OCI-LY1 (cell line): ENCODE data around the gene SLC22A23.

Experiments used
- H2AFZ ChIP-seq: fragments of 200-600 bp; sonication (generic), shearing (Covaris generic); 2 replicates; pipeline ENCODE4 v1.6.0; 2014; ENCODE audit warnings: antibody characterized with exemption, mild to moderate bottlenecking, low read length
- H3F3A ChIP-seq: fragments of 200-600 bp; sonication (generic), shearing (Covaris generic); 2 replicates; pipeline ENCODE4 v1.6.0; 2014; ENCODE audit warnings: mild to moderate bottlenecking, antibody characterized with exemption, low read length, moderate library complexity; ENCODE audit not compliant: insufficient read depth
- H3K27ac ChIP-seq: fragments of 200-600 bp; sonication (generic); 2 replicates; pipeline ENCODE4 v1.5.1; 2014; ENCODE audit warnings: low read length, mixed run types, mild to moderate bottlenecking, low read depth; ENCODE audit not compliant: poor library complexity, severe bottlenecking
- H3K27me3 ChIP-seq: fragments of 200-600 bp; sonication (generic); 2 replicates; pipeline ENCODE4 v1.6.0; 2014; ENCODE audit warnings: antibody characterized with exemption, mild to moderate bottlenecking, low read length, moderate library complexity; ENCODE audit not compliant: insufficient read depth
- H3K36me3 ChIP-seq: fragments of 200-600 bp; sonication (generic); 2 replicates; pipeline ENCODE4 v1.6.1; 2014; ENCODE audit warnings: mild to moderate bottlenecking, antibody characterized with exemption, low read length, moderate library complexity, mixed read lengths; ENCODE audit not compliant: insufficient read depth
- H3K4me1 ChIP-seq: fragments of 200-600 bp; sonication (generic); 2 replicates; pipeline ENCODE4 v1.5.1; 2014; ENCODE audit warnings: mild to moderate bottlenecking, low read length, moderate library complexity; ENCODE audit not compliant: insufficient read depth, severe bottlenecking
- H3K4me2 ChIP-seq: fragments of 200-600 bp; sonication (generic), shearing (Covaris generic); 2 replicates; pipeline ENCODE4 v1.6.1; 2014; ENCODE audit warnings: low read length
- H3K4me3 ChIP-seq: fragments of 200-600 bp; sonication (generic); 2 replicates; pipeline ENCODE4 v1.5.1; 2014; ENCODE audit warnings: low read length, low read depth, mild to moderate bottlenecking, mixed read lengths; ENCODE audit not compliant: poor library complexity, severe bottlenecking
- H3K79me2 ChIP-seq: fragments of 200-600 bp; shearing (Covaris generic); 2 replicates; pipeline ENCODE4 v1.6.1; 2016; ENCODE audit warnings: mixed run types, low read length, mixed read lengths; ENCODE audit not compliant: insufficient read depth
- H3K9ac ChIP-seq: fragments of 200-600 bp; sonication (generic), shearing (Covaris generic); 2 replicates; pipeline ENCODE4 v1.6.1; 2014; ENCODE audit warnings: mild to moderate bottlenecking, low read length, mixed read lengths
- H3K9me2 ChIP-seq: fragments of 200-600 bp; sonication (generic), shearing (Covaris generic); 2 replicates; pipeline ENCODE4 v1.6.1; 2014; ENCODE audit warnings: low read depth, mild to moderate bottlenecking, low read length, mixed read lengths
- H3K9me3 ChIP-seq: fragments of 200-600 bp; shearing (Covaris generic); 2 replicates; pipeline ENCODE4 v1.6.1; 2014; ENCODE audit warnings: low read length, mixed read lengths
- H4K20me1 ChIP-seq: fragments of 200-600 bp; sonication (generic), shearing (Covaris generic); 2 replicates; pipeline ENCODE4 v1.6.0; 2016; ENCODE audit warnings: mild to moderate bottlenecking, low read length; ENCODE audit not compliant: insufficient read depth
- CTCF ChIP-seq: fragments of 200-600 bp; sonication (generic), shearing (Covaris generic); IDR thresholded peaks from 2 replicates; pipeline ENCODE4 v1.5.1; 2017; ENCODE audit warnings: mild to moderate bottlenecking, antibody characterized with exemption, low read length, moderate library complexity, mixed read lengths
- EZH2 ChIP-seq: fragments of 200-600 bp; sonication (generic), shearing (Covaris generic); IDR thresholded peaks from 2 replicates; pipeline ENCODE4 v1.8.0; 2017; ENCODE audit warnings: borderline replicate concordance, mixed run types, mild to moderate bottlenecking, antibody characterized with exemption, low read length, moderate library complexity, mixed read lengths

Gene SLC22A23

DNA sequence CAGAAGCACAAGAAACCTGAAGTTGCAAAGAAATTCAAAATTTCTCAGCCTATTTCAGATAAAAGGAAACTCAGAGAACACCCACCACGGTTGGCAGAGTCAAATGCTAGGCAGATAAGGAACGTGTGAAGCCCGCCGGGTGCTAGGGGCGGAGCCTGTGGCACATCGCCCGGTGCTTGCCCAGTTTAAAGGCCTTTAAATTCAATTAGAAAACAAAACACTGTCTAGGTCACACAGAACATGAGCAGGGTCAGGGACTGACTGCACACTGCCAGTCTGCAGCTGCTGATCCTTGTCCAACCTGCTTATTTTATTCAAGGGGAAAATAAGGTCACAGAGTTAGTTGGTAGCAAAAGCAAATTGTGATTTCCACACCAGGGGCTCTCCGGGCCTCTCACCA is 122.3 kb downstream of the SLC22A23 start:
- H3K4me1 ChIP-seq = peaks cover 6% of the 10 kb centered on the region
- H2AFZ ChIP-seq = no peak overlapping the region
- no peaks in the 10 kb centered on the region for H4K20me1 ChIP-seq
- H3K79me2 ChIP-seq = no peaks in the 10 kb centered on the region
- H3F3A ChIP-seq = no peaks in the 10 kb centered on the region
- H3K27me3 ChIP-seq = peaks cover 6% of the 10 kb centered on the region
- no peak overlapping the region for H3K9ac ChIP-seq
- H3K9me2 ChIP-seq = no peaks in the 10 kb centered on the region
- no peaks in the 10 kb centered on the region for H3K9me3 ChIP-seq
- H3K4me2 ChIP-seq = no peak overlapping the region
- no peaks in the 10 kb centered on the region for H3K36me3 ChIP-seq
- no peak overlapping the region for H3K27ac ChIP-seq
- TF ChIP-seq EZH2 (no peak), CTCF (no peak)
- H3K4me3 ChIP-seq = no peak overlapping the region

- Histone ChIP-seq H4K20me1 (no peaks in the 10 kb centered on the region), H3K27me3 (peaks cover 6% of the 10 kb centered on the region), H3K79me2 (no peaks in the 10 kb centered on the region), H3K4me2 (no peak overlapping the region), H3K27ac (no peak overlapping the region), H2AFZ (no peak overlapping the region), H3K4me3 (no peak overlapping the region), H3K36me3 (no peaks in the 10 kb centered on the region), H3K9me2 (no peaks in the 10 kb centered on the region), H3K4me1 (peaks cover 6% of the 10 kb centered on the region), H3K9me3 (no peaks in the 10 kb centered on the region), H3F3A (no peaks in the 10 kb centered on the region), H3K9ac (no peak overlapping the region)
- TF ChIP-seq EZH2 (no peak), CTCF (no peak)
These were observed 123.6 kb downstream of the SLC22A23 start for GRCh38 chr6:3333263-3333662.

- TF ChIP-seq EZH2 (no peak), CTCF (no peak)
- no peak overlapping the region for H3K4me3 ChIP-seq
- no peaks in the 10 kb centered on the region for H3K36me3 ChIP-seq
- no peaks in the 10 kb centered on the region for H3F3A ChIP-seq
- H4K20me1 ChIP-seq = no peaks in the 10 kb centered on the region
- H3K9ac ChIP-seq = no peak overlapping the region
- H3K4me1 ChIP-seq = no peaks in the 10 kb centered on the region
- no peaks in the 10 kb centered on the region for H3K9me3 ChIP-seq
- no peak overlapping the region for H3K4me2 ChIP-seq
- H3K9me2 ChIP-seq = no peaks in the 10 kb centered on the region
- H3K79me2 ChIP-seq = no peaks in the 10 kb centered on the region
- peaks cover 6% of the 10 kb centered on the region for H3K27me3 ChIP-seq
- no peak overlapping the region for H2AFZ ChIP-seq
- H3K27ac ChIP-seq = no peak overlapping the region
These were observed 124.9 kb downstream of the SLC22A23 start for GRCh38 chr6:3331971-3332370.
